C4-2B (cell line): ENCODE measurements around the gene TCEANC.

ENCODE experiments used
- CTCF ChIP-seq: fragments of 450-650 bp; conservative IDR thresholded peaks from 2 replicates; pipeline ENCODE4 v1.5.1; 2017; ENCODE audit warnings: mild to moderate bottlenecking
- ZFX ChIP-seq: fragments of 450-650 bp; IDR thresholded peaks from 2 replicates; pipeline ENCODE4 v1.6.1; 2017

GRCh38 chrX:13711141-13711540 lies 58.2 kb downstream of the TCEANC start:
- TF ChIP-seq CTCF (no peak), ZFX (no peak)
